HPDE6-E6E7 (cell line): ENCODE results near the gene ADCY5.

Source experiments
- DNase-seq: peaks from one replicate; pipeline ENCODE4 v3.0.0; 2011; ENCODE audit warnings: missing footprints; ENCODE audit errors: extremely low spot score

ADCY5 gene

DNA sequence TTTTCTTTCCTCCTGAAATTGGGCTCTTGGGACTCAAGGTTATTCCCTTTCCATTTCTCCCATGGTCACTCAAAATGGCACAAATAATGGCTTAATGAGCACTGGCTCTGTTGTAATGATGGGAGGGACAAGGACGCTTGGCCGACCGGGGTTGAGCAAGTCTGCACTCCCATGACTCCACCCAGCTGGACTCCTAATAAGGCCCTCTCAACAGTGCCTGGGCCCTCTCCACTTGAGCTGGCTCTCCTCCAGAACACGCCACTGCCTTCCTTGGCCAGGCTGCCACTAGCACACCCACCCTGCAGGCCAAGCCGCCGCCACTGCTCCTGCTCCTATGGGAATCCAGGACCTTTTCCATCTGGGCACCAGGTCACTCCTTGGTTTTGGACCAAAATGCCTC, 42.3 kb downstream of the ADCY5 start:
- no peak for DNase-seq

DNA sequence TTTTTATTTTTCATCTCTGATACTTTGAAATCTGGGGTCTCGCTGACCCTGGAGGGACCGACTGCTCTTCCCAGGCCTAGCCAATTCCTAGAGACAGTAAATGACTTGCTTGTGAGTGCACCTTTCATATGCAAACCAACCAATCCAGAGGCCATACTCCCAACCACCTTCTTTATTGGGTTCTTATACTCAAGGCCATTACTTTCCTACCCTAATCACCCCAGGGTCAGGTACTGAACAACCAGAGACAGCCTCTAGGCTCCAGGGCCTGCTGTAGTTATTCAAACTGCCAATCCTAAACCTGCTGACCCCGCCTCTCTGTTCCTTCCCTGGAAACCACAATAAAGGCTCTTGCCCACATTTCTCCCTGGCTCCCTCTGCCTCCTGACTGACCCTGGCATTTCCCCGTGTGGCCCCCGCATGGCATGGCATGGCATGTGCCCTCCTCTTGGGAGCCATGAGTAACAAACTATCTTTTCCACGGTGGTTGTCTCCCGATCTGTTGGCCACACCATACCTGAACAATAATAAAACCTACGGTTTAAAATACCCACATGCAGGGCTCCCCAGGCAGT, 42.9 kb downstream of the ADCY5 start:
- no peak for DNase-seq

GRCh38 chr3:123405021-123405420, 43.9 kb downstream of the ADCY5 start:
- no peak for DNase-seq

DNA sequence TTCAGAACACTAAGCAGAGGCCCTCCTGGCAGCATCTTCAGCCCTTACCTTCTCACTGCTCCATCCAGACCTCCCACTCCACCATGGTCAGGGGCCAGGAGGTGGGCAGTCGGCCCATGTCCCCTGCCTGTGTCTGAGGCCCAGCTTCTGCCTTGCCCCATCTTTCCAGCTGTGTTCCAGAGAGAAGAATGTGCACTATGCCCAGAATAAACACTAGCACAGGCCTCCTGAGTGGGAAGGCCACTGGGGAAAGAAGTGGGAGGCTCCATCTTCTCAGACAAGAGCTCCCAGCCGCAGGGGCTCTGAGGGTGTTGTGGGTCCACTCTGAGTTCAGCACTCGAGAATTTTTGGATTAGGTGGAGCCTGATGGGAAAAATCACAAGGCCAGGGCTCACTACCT, 44.5 kb downstream of the ADCY5 start:
- DNase-seq: no peak

- DNase-seq: no peak
Observed at GRCh38 chr3:123401836-123402530, 46.9 kb downstream of the ADCY5 start.

- DNase-seq: no peak
Observed at GRCh38 chr3:123400169-123400568, 48.7 kb downstream of the ADCY5 start.

DNA sequence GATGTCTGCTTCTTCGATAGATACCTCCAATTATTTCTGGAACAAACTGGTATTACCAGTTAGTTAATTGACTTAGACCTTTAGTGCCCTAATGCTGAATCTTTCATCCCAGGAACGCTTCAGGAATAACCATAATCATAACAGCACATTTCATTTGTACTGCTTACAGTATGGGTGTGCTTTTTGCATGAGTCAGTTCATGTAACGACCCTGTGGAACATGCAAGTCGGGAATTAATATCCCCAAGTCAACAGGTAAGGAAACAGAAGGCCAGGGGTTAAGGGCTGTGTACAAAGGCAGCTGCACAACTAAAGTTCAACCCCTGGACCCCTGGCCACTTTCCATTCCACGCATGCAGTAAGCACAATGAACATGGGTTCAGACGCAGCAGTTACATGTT, 49.2 kb downstream of the ADCY5 start:
- no peak for DNase-seq

- DNase-seq: no peak
Observed at GRCh38 chr3:123397921-123398785, 50.7 kb downstream of the ADCY5 start.

DNA sequence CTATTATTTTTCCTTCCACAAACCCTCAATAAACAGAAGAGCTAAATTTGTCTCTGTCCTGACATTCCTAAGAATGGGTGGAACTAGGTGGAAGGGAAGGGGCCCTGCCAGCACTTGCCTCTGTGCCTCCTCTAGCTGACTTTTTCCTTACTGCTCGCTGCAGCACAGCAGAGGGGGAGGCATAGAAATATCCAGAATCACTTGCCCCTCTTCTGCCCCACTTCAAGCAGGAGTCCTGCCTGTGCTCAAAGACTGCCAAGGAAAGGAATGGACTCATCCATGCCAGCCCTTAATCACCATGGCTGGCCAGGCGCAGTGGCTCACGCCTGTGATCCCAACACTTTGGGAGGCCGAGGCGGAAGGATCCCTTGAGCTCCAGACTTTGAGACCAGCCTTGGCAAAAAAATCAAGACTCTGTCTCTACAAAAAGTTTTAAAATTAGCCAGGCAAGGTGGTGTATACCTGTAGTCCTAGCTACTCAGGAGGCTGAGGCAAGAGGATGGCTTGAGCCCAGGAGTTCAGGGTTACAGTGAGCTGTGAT, 51.8 kb downstream of the ADCY5 start:
- DNase-seq: no peak

DNA sequence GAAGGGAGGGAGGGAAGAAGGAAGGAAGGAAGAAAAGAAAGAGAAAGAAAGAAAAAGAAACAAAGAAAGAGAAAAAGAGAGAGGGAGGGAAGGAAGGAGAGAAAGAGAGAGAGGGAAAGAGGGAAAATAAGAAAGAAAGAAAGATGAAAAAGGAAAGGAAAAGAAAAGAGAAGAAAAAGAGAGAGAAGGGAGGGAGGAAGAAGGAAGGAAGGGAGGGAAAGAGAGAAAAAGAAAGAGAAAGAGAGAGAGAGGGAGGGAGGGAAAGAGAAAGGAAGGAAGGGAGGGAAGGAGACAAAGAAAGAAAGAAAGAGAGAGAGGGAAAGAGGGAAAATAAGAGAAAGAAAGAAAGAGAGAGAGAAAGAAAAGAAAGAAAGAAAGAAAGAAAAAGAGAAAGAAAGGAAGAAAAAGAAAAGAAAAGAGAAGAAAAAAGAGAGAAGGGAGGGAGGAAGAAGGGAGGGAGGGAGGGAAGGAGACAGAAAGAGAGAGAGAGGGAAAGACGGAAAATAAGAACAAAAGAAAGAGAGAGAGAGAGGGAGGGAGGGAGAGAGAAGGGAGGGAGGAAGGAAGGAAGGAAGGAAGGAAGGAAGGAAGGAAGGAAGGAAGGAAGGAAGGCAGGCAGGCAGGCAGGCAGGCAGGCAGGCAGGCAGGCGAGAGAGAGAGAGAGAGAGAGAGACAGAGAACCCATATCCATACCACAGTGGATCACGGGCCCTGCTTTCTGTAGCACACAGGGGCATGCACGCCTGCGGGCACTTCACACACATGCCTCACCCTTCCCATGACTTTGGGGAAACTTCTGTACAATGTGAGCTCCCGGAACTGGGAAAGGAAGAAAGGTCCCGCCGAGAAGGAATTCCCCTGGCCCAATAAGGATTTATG, 52.5 kb downstream of the ADCY5 start:
- DNase-seq: peak; percentile 21

DNA sequence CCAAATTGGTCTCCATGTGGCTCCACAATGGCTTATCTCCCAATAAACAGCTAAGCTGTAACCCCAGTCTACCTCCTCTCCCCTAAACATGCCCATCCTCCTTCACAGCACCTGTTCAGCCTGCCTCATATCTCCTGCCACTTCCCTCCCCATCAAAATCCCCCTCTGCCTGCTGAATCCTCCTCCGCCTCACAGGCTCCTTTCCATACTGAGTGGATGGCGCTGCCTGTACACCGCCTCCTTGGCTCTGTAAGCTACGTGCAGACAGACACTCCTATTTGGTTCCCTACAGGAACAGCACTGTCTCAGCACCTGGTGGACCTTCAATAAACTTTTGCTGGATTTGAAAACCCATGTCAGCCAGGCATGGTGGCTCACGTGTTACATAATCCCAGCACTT, 53.7 kb downstream of the ADCY5 start:
- DNase-seq: no peak

DNA sequence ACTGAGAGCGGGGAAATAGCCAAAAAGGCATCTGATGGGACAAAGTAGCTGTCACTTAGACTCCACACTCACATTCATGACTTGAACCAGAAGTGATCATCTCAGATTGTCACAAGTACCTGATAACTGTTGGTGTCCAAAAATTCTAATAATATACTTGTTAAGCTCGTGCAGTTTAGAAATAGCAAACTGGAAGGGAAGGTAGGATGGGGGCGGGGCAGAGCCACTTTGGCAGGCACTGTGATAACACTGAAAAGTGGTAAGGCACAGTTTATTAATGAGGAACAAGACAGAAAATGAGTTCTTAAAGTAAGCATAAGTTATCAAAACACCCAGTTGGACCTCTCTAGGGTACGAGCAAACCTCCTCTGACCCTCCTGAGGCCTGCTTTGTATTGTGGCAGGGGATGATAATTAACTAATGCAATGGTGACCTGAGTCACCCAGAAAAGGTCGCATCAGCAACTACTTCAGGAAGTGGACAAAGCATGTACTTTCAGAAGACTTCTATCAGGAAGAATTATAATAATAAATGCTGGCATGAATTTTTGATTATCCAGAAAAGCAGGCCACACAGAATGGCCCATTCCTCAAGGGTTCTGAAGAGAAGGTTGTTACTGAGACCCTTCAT, 54.4 kb downstream of the ADCY5 start:
- no peak for DNase-seq

DNA sequence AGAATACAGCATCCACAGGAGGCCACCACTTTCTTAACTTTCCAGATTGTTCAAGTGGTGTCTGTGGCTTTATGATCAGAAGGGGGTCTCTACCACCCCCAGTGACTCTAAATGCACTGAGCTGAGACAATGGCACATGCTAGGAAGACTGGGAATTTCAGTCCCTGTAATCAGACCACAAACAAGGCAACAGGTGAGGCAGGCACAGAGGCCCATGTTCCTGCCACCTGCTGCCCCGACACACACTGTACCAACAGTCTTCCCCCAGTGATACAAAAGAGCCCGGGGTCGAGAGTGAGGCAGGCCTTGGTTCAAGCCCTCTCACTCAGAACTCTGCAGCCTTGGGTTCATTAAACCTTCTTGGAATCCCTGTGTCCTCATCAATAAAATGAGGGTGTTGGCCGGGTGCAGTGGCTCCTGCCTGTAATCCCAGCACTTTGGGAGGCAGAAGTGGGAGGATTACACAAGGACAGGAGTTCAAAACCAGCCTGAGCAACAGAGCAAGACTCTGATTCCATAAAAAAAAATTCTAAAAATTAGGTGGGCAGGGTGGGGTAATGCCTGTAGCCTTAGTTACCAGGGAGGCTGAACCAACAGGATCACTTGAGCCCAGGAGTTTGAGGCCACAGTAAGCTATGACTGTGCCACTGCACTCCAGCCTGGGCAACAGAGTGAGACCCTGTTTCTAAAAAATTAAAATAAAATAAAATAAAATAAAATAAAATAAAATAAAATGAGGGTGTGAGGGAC, 55.8 kb downstream of the ADCY5 start:
- no peak for DNase-seq

DNA sequence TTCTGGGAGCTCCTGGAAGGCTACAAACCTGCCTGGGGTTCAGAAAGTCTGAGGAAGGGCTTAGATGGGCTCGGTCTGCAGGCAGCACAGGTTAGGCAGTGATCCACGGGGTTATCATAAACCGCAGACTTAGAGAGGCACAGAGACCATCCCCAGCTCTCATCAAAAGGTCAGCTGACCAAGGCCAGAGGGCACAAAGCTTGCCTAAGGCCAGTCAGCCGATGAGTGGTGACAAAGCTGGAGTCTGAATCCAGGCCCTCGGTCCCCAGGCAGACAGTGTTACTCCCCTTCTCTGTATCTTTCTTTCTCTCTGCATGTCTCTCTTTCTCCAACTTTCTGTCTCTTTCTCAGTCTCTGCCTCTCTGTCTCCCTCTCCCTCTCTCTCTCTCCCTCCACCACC, 56.5 kb downstream of the ADCY5 start:
- no peak for DNase-seq

DNA sequence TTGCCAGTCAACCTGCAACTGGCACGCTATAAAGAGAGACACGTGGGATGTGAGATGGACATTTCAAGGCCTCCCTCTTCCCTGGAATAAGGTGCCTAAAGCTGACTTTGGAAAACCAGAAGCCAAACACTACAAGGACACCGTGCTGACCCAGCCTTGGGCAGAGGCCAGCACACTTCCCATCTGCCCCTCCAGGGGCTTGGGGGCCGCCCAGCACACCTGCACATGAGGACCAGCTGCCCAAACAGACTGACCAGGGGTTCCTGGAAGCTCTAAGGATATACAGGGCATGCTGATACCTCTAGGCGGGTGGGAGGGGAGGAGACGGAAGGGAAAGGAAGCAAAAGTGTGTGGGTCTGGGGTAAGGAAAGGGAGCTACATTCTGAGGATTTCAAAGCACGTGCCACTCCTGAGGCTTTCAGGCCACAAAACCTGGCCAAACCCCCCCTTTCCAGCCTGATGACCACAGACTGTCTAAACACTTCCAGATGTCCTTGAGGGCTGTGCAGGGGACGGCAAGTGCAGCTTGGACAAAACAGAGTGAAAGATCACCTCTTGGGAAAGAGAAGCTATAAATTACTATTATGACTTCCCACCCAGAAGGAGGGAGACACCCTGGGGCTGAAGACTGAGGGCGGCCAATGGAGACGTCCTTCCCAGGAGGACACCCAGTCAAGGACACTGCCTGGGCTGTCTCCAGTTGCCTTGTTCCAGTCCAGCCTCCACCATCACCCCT, 57.9 kb downstream of the ADCY5 start:
- DNase-seq: no peak

GRCh38 chr3:123389628-123389918, 59.3 kb downstream of the ADCY5 start:
- DNase-seq: no peak

- DNase-seq: no peak
Observed at GRCh38 chr3:123388811-123389627, 59.9 kb downstream of the ADCY5 start.

GRCh38 chr3:123388042-123388441, 60.8 kb downstream of the ADCY5 start:
- no peak for DNase-seq

DNA sequence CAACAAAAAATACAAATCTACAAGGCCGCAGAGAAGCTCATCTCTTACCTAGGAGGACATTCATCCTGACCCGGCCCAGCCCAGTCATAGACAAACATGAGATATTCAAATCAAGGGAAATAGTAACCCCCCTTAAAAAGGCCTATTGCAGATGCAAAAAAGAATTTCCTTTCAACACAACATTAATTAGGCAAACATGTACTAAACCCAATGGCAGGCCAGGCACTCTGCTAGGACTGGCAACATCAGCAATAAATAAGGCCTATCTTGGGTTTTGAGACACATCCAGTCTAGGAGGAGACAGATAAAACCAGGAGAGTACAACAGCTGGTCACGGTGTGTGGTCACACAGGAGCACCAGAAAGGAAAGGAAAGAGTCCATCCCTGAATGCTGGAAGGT, 61.4 kb downstream of the ADCY5 start:
- no peak for DNase-seq
